GF-D8 (cell line): ENCODE data around the gene AGAP1.

Experiments
- DNase-seq: peaks from one replicate; lab custom pipeline; 2025; lab: John Stamatoyannopoulos, UW

The AGAP1 gene

GRCh38 chr2:235508371-235509160 is 14.7 kb downstream of the AGAP1 start:
- DNase-seq, result no peak

- no peak for DNase-seq
Observed at GRCh38 chr2:235510318-235510717, 16.5 kb downstream of the AGAP1 start.

- DNase-seq, result no peak
Observed at GRCh38 chr2:235511187-235511661, 17.4 kb downstream of the AGAP1 start.

GRCh38 chr2:235511751-235512698 is 18.2 kb downstream of the AGAP1 start:
- DNase-seq, result no peak

GRCh38 chr2:235512699-235513053 is 18.8 kb downstream of the AGAP1 start:
- no peak for DNase-seq

GRCh38 chr2:235513984-235514626 is 20.3 kb downstream of the AGAP1 start:
- DNase-seq, result no peak

- no peak for DNase-seq
Observed at GRCh38 chr2:235514627-235515363, 21.0 kb downstream of the AGAP1 start.

GRCh38 chr2:235515364-235515742 is 21.5 kb downstream of the AGAP1 start:
- DNase-seq, result no peak

- no peak for DNase-seq
Observed at GRCh38 chr2:235515821-235516220, 22.0 kb downstream of the AGAP1 start.

GRCh38 chr2:235516257-235516656 is 22.4 kb downstream of the AGAP1 start:
- DNase-seq, result no peak

GRCh38 chr2:235518322-235519090 is 24.7 kb downstream of the AGAP1 start:
- DNase-seq, result no peak

GRCh38 chr2:235520787-235521186 is 26.9 kb downstream of the AGAP1 start:
- no peak for DNase-seq

GRCh38 chr2:235521844-235522243 is 28.0 kb downstream of the AGAP1 start:
- DNase-seq, result no peak

GRCh38 chr2:235523021-235523420 is 29.2 kb downstream of the AGAP1 start:
- no peak for DNase-seq

GRCh38 chr2:235523486-235524150 is 29.8 kb downstream of the AGAP1 start:
- no peak for DNase-seq

- DNase-seq, result no peak
Observed at GRCh38 chr2:235526166-235526565, 32.3 kb downstream of the AGAP1 start.

- DNase-seq, result no peak
Observed at GRCh38 chr2:235527806-235528469, 34.1 kb downstream of the AGAP1 start.

- no peak for DNase-seq
Observed at GRCh38 chr2:235529621-235530020, 35.8 kb downstream of the AGAP1 start.

- DNase-seq, result no peak
Observed at GRCh38 chr2:235530735-235531134, 36.9 kb downstream of the AGAP1 start.

GRCh38 chr2:235532307-235532706 is 38.5 kb downstream of the AGAP1 start:
- DNase-seq, result no peak
